Uterus (tissue), 2 donors: ENCODE data around the gene NUDT13.

Experiments
- CTCF ChIP-seq, 4 experiments: fragments of 200-600 bp in 2 of 4; fragments of 450-650 bp in 2 of 4; sonication (generic) in 2 of 4; IDR thresholded peaks; one replicate each; pipeline ENCODE4 v1.5.1; 2016 to 2019; ENCODE audit warnings: antibody characterized with exemption in 4 of 4, mild to moderate bottlenecking in 2 of 4, moderate library complexity in 1 of 4
- POLR2A ChIP-seq, 2 donors: fragments of 450-650 bp; IDR thresholded peaks; one replicate each; pipeline ENCODE4 v1.6.1; 2016; ENCODE audit warnings: antibody characterized with exemption in 2 of 2, mild to moderate bottlenecking in 1 of 2, moderate library complexity in 1 of 2

- TF ChIP-seq CTCF (IDR thresholded peaks at IDR 0.05) = no peak
- TF ChIP-seq POLR2A (IDR thresholded peaks at IDR 0.05) = no peak
Observed at GRCh38 chr10:73168465-73168803, 58.2 kb downstream of the NUDT13 start.
